ENCODE data around the gene PSMD9.

The PSMD9 gene

GRCh38 chr12:121955258-121956237 is 67.0 kb downstream of the PSMD9 start:
- no peak for DNase-seq (ENCODE audit: low spot score)

- no peak for DNase-seq (ENCODE audit: low spot score)
These were observed 69.4 kb downstream of the PSMD9 start for GRCh38 chr12:121957861-121958515.

- no peak for DNase-seq (ENCODE audit: low spot score)
These were observed 70.1 kb downstream of the PSMD9 start for GRCh38 chr12:121958541-121959240.

- no peak for DNase-seq (ENCODE audit: low spot score)
These were observed 72.0 kb downstream of the PSMD9 start for GRCh38 chr12:121960541-121960940.

GRCh38 chr12:121961195-121961879 is 72.7 kb downstream of the PSMD9 start:
- no peak for DNase-seq (ENCODE audit: low spot score)

GRCh38 chr12:121963341-121964018 is 74.9 kb downstream of the PSMD9 start:
- DNase-seq (ENCODE audit: low spot score), result no peak

GRCh38 chr12:121964813-121965643 is 76.4 kb downstream of the PSMD9 start:
- no peak for DNase-seq (ENCODE audit: low spot score)

GRCh38 chr12:121966959-121967358 is 78.4 kb downstream of the PSMD9 start:
- no peak for DNase-seq (ENCODE audit: low spot score)
